Measurements from ENCODE around the gene VTI1A.

DNA sequence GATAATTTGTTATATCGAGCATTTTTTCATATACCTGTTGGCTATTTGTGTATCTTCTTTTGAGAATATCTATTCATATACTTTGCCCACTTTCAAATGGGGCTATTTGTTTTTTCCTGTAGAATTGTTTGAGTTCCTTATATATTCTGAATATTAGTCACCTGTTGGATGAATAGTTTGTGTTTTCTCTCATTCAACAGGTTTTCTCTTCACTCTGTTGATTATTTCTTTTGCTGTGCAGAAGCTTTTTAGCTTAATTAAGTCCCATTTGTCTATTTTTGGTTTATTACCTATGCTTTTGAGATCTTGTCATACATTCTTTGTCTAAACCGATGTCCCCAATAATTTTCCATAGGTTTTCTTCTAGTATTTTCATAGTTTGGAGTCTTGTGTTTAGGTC, 65.3 kb downstream of the VTI1A start:
- TF ChIP-seq, protein P1, sequence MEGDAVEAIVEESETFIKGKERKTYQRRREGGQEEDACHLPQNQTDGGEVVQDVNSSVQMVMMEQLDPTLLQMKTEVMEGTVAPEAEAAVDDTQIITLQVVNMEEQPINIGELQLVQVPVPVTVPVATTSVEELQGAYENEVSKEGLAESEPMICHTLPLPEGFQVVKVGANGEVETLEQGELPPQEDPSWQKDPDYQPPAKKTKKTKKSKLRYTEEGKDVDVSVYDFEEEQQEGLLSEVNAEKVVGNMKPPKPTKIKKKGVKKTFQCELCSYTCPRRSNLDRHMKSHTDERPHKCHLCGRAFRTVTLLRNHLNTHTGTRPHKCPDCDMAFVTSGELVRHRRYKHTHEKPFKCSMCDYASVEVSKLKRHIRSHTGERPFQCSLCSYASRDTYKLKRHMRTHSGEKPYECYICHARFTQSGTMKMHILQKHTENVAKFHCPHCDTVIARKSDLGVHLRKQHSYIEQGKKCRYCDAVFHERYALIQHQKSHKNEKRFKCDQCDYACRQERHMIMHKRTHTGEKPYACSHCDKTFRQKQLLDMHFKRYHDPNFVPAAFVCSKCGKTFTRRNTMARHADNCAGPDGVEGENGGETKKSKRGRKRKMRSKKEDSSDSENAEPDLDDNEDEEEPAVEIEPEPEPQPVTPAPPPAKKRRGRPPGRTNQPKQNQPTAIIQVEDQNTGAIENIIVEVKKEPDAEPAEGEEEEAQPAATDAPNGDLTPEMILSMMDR (IDR thresholded peaks at IDR 0.05), result no peak
- TF ChIP-seq POLR2A (IDR thresholded peaks at IDR 0.05), result no peak

All from thyroid gland (tissue), 4 donors.